K562 (cell line): ENCODE measurements around the gene PCNX3.

Experiments
- ESRRA ChIP-seq: fragments of 450-650 bp; IDR thresholded peaks from 2 replicates; pipeline ENCODE4 v1.6.1; 2014; ENCODE audit warnings: low read depth, mild to moderate bottlenecking, moderate library complexity, borderline replicate concordance
- TRIM28 ChIP-seq: fragments of 450-650 bp; IDR thresholded peaks from 2 replicates; pipeline ENCODE4 v1.6.1; 2017
- ZNF282 ChIP-seq: sonication (generic); formaldehyde crosslinking; IDR thresholded peaks from 2 replicates; pipeline ENCODE4 v1.8.1; 2023; ENCODE audit warnings: missing genetic modification reagents
- TF ChIP-seq, protein P1 (sequence below): fragments of 450-650 bp; IDR thresholded peaks from 2 replicates; pipeline ENCODE4 v1.6.1; 2017; ENCODE audit warnings: mild to moderate bottlenecking, moderate library complexity
- TF ChIP-seq, protein P2 (sequence below), 3 experiments: fragments of 200-800 bp in 1 of 3; sonication (Bioruptor generic) in 1 of 3; sonication (generic) in 1 of 3; formaldehyde crosslinking in 1 of 3; IDR thresholded peaks; 2 replicates each; pipeline versions ENCODE4 v1.6.1 to v1.8.0; 2016 to 2022; ENCODE audit warnings: mild to moderate bottlenecking in 2 of 3, missing compliant biosample characterization in 2 of 3, missing genetic modification characterization in 2 of 3, missing genetic modification reagents in 1 of 3

DNA sequence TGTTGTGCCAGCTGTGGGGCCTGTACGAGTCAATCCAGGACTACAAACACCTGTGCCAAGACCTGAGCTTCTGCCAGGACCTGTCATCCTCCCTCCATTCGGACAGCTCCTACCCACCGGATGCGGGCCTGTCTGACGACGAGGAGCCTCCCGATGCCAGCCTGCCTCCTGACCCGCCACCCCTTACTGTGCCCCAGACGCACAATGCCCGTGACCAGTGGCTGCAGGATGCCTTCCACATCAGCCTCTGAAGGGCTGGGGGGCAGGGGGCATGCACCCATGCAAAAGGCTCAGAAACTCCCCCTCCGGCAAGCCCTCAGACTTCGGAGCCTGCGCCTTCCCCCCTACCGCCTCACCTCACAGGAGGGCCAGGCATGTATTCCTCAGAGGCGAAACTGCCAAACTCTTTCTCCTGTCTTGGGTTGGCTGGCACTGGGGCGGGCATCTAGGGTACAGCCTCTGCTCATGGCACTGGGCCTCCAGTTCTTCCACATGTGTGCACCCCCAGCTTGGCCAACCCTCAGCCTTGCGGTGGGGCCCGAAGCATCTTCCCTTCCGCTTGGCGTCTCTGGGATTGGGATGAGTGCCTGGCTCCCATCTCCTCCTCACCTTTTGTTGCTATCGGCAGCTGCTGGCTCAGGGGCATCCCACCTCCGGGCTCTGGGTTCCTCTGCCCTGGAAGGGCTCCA, 42.0 kb upstream of the PCNX3 start:
- no peak for TF ChIP-seq TRIM28
- TF ChIP-seq ZNF282 (CRISPR knock-in tag): no peak
- TF ChIP-seq, protein P1, sequence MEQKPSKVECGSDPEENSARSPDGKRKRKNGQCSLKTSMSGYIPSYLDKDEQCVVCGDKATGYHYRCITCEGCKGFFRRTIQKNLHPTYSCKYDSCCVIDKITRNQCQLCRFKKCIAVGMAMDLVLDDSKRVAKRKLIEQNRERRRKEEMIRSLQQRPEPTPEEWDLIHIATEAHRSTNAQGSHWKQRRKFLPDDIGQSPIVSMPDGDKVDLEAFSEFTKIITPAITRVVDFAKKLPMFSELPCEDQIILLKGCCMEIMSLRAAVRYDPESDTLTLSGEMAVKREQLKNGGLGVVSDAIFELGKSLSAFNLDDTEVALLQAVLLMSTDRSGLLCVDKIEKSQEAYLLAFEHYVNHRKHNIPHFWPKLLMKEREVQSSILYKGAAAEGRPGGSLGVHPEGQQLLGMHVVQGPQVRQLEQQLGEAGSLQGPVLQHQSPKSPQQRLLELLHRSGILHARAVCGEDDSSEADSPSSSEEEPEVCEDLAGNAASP: no peak
- TF ChIP-seq ESRRA: no peak
- TF ChIP-seq, protein P2, sequence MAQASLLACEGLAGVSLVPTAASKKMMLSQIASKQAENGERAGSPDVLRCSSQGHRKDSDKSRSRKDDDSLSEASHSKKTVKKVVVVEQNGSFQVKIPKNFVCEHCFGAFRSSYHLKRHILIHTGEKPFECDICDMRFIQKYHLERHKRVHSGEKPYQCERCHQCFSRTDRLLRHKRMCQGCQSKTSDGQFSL (CRISPR knock-in tag; IDR thresholded peaks at IDR 0.05): no peak
- TF ChIP-seq, protein P2 (tag; IDR thresholded peaks at IDR 0.05): no peak
